ENCODE measurements around the gene RNASEH2B.

- TF ChIP-seq CTCF (IDR thresholded peaks at IDR 0.05; ENCODE audit: borderline replicate concordance, extremely low read depth, low read length, poor library complexity, severe bottlenecking) (peak; percentile 7), EZH2 (IDR thresholded peaks at IDR 0.05; ENCODE audit: borderline replicate concordance, low read depth, low read length, severe bottlenecking) (no peak)
Measured at GRCh38 chr13:50907781-50908180, 1.8 kb upstream of the RNASEH2B start.

Data from DND-41 (cell line).